SK-N-SH (cell line): ENCODE results near the gene SCN2A. TPM values are rescaled to one million over a fixed set of nuclear protein-coding genes. Genes with fewer than 3 reads are reported as not detected.

Experiments used
- CTCF ChIA-PET: fragments of 300-600, 350-600 bp; formaldehyde crosslinking; extraction: SDS; loops from one replicate; lab custom pipeline; 2021; lab: Yijun Ruan, JAX
- POLR2A ChIA-PET: fragments of 350-600 bp; sonication (Branson Sonifier 250); formaldehyde crosslinking; extraction: SDS; loops from one replicate; lab custom pipeline; 2020; ENCODE audit warnings: antibody characterized with exemption, inconsistent platforms; lab: Yijun Ruan, JAX
- DNase-seq: peaks from one replicate; pipeline ENCODE4 v3.0.0; 2012
- H2AFZ ChIP-seq: fragments of 200-600 bp; sonication (generic); 2 replicates; pipeline ENCODE4 v1.8.1; 2016; ENCODE audit warnings: antibody characterized with exemption, mild to moderate bottlenecking, low read depth
- H3F3A ChIP-seq: fragments of 200-600 bp; sonication (generic); replicated peaks from 2 replicates; pipeline ENCODE3; 2016; ENCODE audit warnings: antibody characterized with exemption, mild to moderate bottlenecking; ENCODE audit not compliant: insufficient read depth
- H3K27ac ChIP-seq, 2 experiments: fragments of 200-500 bp in 1 of 2; fragments of 200-600 bp in 1 of 2; sonication (Bioruptor generic) in 1 of 2; sonication (generic), shearing (Covaris generic) in 1 of 2; 2 replicates each; pipeline versions ENCODE4 v1.5.1 to v1.6.1; 2014 to 2016; ENCODE audit warnings: low read depth in 2 of 2, inconsistent platforms in 1 of 2, low read length in 1 of 2, mild to moderate bottlenecking in 1 of 2, mixed read lengths in 1 of 2
- H3K27me3 ChIP-seq: fragments of 200-600 bp; sonication (generic), shearing (Covaris generic); 2 replicates; pipeline ENCODE4 v1.6.1; 2016; ENCODE audit warnings: mixed run types; ENCODE audit not compliant: insufficient read depth
- H3K36me3 ChIP-seq, 2 experiments: fragments of 200-500 bp in 1 of 2; fragments of 200-600 bp in 1 of 2; sonication (Bioruptor generic) in 1 of 2; sonication (generic) in 1 of 2; replicated peaks in 1 of 2; 2 replicates each; pipeline versions ENCODE3 to v1.5.1; 2014 to 2016; ENCODE audit warnings: low read length in 1 of 2, mild to moderate bottlenecking in 1 of 2; ENCODE audit not compliant: insufficient read depth in 2 of 2, control insufficient read depth in 1 of 2
- H3K4me1 ChIP-seq, 2 experiments: fragments of 200-500 bp in 1 of 2; fragments of 200-600 bp in 1 of 2; sonication (Bioruptor generic) in 1 of 2; sonication (generic), shearing (Covaris generic) in 1 of 2; 2 replicates each; pipeline versions ENCODE4 v1.5.1 to v1.6.1; 2014 to 2016; ENCODE audit warnings: low read depth in 1 of 2, low read length in 1 of 2, mixed run types in 1 of 2; ENCODE audit not compliant: insufficient read depth in 2 of 2, control insufficient read depth in 1 of 2
- H3K4me2 ChIP-seq: fragments of 200-600 bp; sonication (generic), shearing (Covaris generic); 2 replicates; pipeline ENCODE4 v1.6.1; 2017; ENCODE audit warnings: mixed run types
- H3K4me3 ChIP-seq, 2 experiments: fragments of 200-500 bp in 1 of 2; fragments of 200-600 bp in 1 of 2; sonication (Bioruptor generic) in 1 of 2; sonication (generic), shearing (Covaris generic) in 1 of 2; 2 replicates each; pipeline versions ENCODE4 v1.5.1 to v1.8.1; 2014 to 2016; ENCODE audit warnings: low read depth in 2 of 2, inconsistent platforms in 1 of 2, low read length in 1 of 2, mild to moderate bottlenecking in 1 of 2, mixed read lengths in 1 of 2, moderate library complexity in 1 of 2
- H3K79me2 ChIP-seq: fragments of 200-600 bp; sonication (generic); 2 replicates; pipeline ENCODE4 v1.8.1; 2017; ENCODE audit warnings: mild to moderate bottlenecking; ENCODE audit not compliant: insufficient read depth
- H3K9ac ChIP-seq: fragments of 200-600 bp; sonication (generic); 2 replicates; pipeline ENCODE4 v1.6.1; 2017; ENCODE audit warnings: mixed run types
- H3K9me2 ChIP-seq: fragments of 200-600 bp; sonication (generic); 2 replicates; pipeline ENCODE4 v1.6.1; 2017; ENCODE audit warnings: mixed run types
- H3K9me3 ChIP-seq: fragments of 200-600 bp; sonication (generic); 2 replicates; pipeline ENCODE4 v1.6.1; 2017; ENCODE audit warnings: mixed run types, mild to moderate bottlenecking, moderate library complexity
- H4K20me1 ChIP-seq: fragments of 200-600 bp; sonication (generic); 2 replicates; pipeline ENCODE4 v1.6.1; 2017; ENCODE audit warnings: mild to moderate bottlenecking, mixed run types; ENCODE audit not compliant: insufficient read depth
- CHD2 ChIP-seq: fragments of 150-350 bp; IDR thresholded peaks from 2 replicates; pipeline ENCODE4 v1.6.1; 2018; ENCODE audit warnings: low read length; ENCODE audit not compliant: partially characterized antibody
- CTCF ChIP-seq: fragments of 200-600 bp; sonication (generic); IDR thresholded peaks from 2 replicates; pipeline ENCODE4 v1.6.1; 2017; ENCODE audit warnings: antibody characterized with exemption, mild to moderate bottlenecking, moderate library complexity
- ELF1 ChIP-seq: IDR thresholded peaks from 2 replicates; pipeline ENCODE4 v1.4.0; 2012
- EZH2phosphoT487 ChIP-seq: fragments of 200-600 bp; sonication (generic); IDR thresholded peaks from 2 replicates; pipeline ENCODE4 v1.6.1; 2017; ENCODE audit warnings: low read depth, mixed run types, mild to moderate bottlenecking, antibody characterized with exemption, moderate library complexity, borderline replicate concordance
- FOSL2 ChIP-seq: IDR thresholded peaks from 2 replicates; pipeline ENCODE4 v1.4.0; 2012; ENCODE audit warnings: low read depth, mild to moderate bottlenecking, moderate library complexity, borderline replicate concordance
- FOXJ3 ChIP-seq: sonication (generic); formaldehyde crosslinking; IDR thresholded peaks from 2 replicates; pipeline ENCODE4 v1.5.1; 2020; ENCODE audit warnings: mild to moderate bottlenecking, missing genetic modification reagents
- FOXM1 ChIP-seq: IDR thresholded peaks from 2 replicates; pipeline ENCODE4 v1.4.0; 2012; ENCODE audit warnings: low read depth, mild to moderate bottlenecking
- GABPA ChIP-seq: IDR thresholded peaks from 2 replicates; pipeline ENCODE4 v1.4.0; 2012; ENCODE audit warnings: low read depth, mild to moderate bottlenecking
- IRF3 ChIP-seq: fragments of 150-350 bp; IDR thresholded peaks from 2 replicates; pipeline ENCODE4 v1.6.1; 2016; ENCODE audit warnings: mild to moderate bottlenecking, low read depth, low read length
- JUND ChIP-seq: IDR thresholded peaks from 2 replicates; pipeline ENCODE4 v1.4.0; 2012
- MEF2A ChIP-seq: IDR thresholded peaks from 2 replicates; pipeline ENCODE4 v1.4.0; 2012; ENCODE audit warnings: low read depth, borderline replicate concordance
- MXI1 ChIP-seq: IDR thresholded peaks from 2 replicates; pipeline ENCODE4 v1.6.1; 2012; ENCODE audit warnings: mild to moderate bottlenecking, low read depth, low read length, improper control_type of control experiment
- NFIC ChIP-seq: IDR thresholded peaks from 2 replicates; pipeline ENCODE4 v1.4.0; 2012; ENCODE audit warnings: borderline replicate concordance
- PBX3 ChIP-seq: IDR thresholded peaks from 2 replicates; pipeline ENCODE4; 2012
- RAD21 ChIP-seq: IDR thresholded peaks from 2 replicates; pipeline ENCODE4 v1.6.1; 2012; ENCODE audit warnings: mild to moderate bottlenecking, low read length
- RCOR1 ChIP-seq: fragments of 150-350 bp; IDR thresholded peaks from 2 replicates; pipeline ENCODE4 v1.6.1; 2017; ENCODE audit warnings: antibody characterized with exemption, low read length
- RXRA ChIP-seq: IDR thresholded peaks from 2 replicates; pipeline ENCODE4 v1.4.0; 2012; ENCODE audit warnings: low read depth, mild to moderate bottlenecking, borderline replicate concordance
- SIN3A ChIP-seq: IDR thresholded peaks from 2 replicates; pipeline ENCODE4 v1.6.1; 2012; ENCODE audit warnings: low read depth, mild to moderate bottlenecking, low read length, moderate library complexity, borderline replicate concordance
- SMC3 ChIP-seq: IDR thresholded peaks from 2 replicates; pipeline ENCODE4 v1.6.1; 2012; ENCODE audit warnings: low read depth, low read length, improper control_type of control experiment
- TAF1 ChIP-seq: IDR thresholded peaks from 2 replicates; pipeline ENCODE4 v1.6.1; 2012; ENCODE audit warnings: low read depth, mild to moderate bottlenecking, low read length, moderate library complexity, borderline replicate concordance
- TCF12 ChIP-seq: IDR thresholded peaks from 2 replicates; pipeline ENCODE4 v1.4.0; 2012
- TEAD4 ChIP-seq: IDR thresholded peaks from 2 replicates; pipeline ENCODE4 v1.4.0; 2012; ENCODE audit warnings: mild to moderate bottlenecking, borderline replicate concordance; ENCODE audit not compliant: insufficient read depth
- USF1 ChIP-seq: IDR thresholded peaks from 2 replicates; pipeline ENCODE4 v1.4.0; 2012; ENCODE audit warnings: low read depth, borderline replicate concordance
- USF2 ChIP-seq: fragments of 150-350 bp; IDR thresholded peaks from 2 replicates; pipeline ENCODE4 v1.6.1; 2017; ENCODE audit warnings: antibody characterized with exemption, low read length, low read depth, borderline replicate concordance
- YY1 ChIP-seq: IDR thresholded peaks from 2 replicates; pipeline ENCODE4 v1.4.0; 2012; ENCODE audit warnings: low read depth, mild to moderate bottlenecking
- ZBTB33 ChIP-seq: IDR thresholded peaks from 2 replicates; pipeline ENCODE4 v1.4.0; 2012; ENCODE audit warnings: low read depth, borderline replicate concordance
- WGBS: methylation state at CpG from one replicate; pipeline ENCODE4 v1.1.6; 2017; ENCODE audit warnings: low lambda C conversion rate; 5-methylcytosine and 5-hydroxymethylcytosine counted together
- polyA plus RNA-seq, 3 experiments: library from polyadenylated mRNA; depleted of rRNA; stranded (reverse); fragments of >200 nt; gene quantifications; 2 replicates each; pipeline ENCODE4 v1.2.3, GENCODE V29; 2012

Gene SCN2A
- polyA plus RNA-seq, 1 of the 3 experiments (the other 2 are of a cell fraction) = 5.1 TPM

GRCh38 chr2:165203689-165204559 is 35.3 kb upstream of the SCN2A start, which contains the start of gene SCN3A:
Gene SCN3A, minus strand, starts transcription at chr2:165204050. Its CDS starts 27,656 bp downstream, at chr2:165176394.
- Histone ChIP-seq H3K9ac (no peak within 1 kb of the TSS), H4K20me1 (no peaks in the 10 kb centered on the region), H3K36me3 (no peaks in the 10 kb centered on the region), H3K4me1 (no peaks in the 10 kb centered on the region; a peak in 2 of 4 replicates), H3K27me3 (no peaks in the 10 kb centered on the region), H3K4me2 (no peak within 1 kb of the TSS), H3K9me2 (no peaks in the 10 kb centered on the region), H3K79me2 (no peaks in the 10 kb centered on the region), H3F3A (no peaks in the 10 kb centered on the region), H3K9me3 (no peaks in the 10 kb centered on the region), H3K27ac (peak within 1 kb of the TSS in 1 of 2 experiments; percentile 72; a peak in 2 of 4 replicates), H2AFZ (peak within 1 kb of the TSS; percentile 60), H3K4me3 (peak within 1 kb of the TSS; percentile 22 to 40; a peak in 3 of 4 replicates)
- ChIA-PET POLR2A (interaction anchor here (0.6 to 0.8 kb wide), 2 partner anchors 187 to 466 kb away, joined by 3 to 4 read pairs; no protein-coding TSS in a partner anchor), CTCF (interaction anchor here (0.6 to 11.3 kb wide), 57 partner anchors 8 to 1749 kb away, joined by 3 to 300 read pairs (median 4); partner anchors contain the start of gene SCN2A)
- DNase-seq = peak; percentile 25
- 25% methylated on average over 8 of the region's 8 CpGs for WGBS
- TF ChIP-seq FOSL2 = no peak
- TF ChIP-seq MXI1 = peak; percentile 63; the same call in 1 of the 2 replicates
- TF ChIP-seq TCF12 = no peak
- TF ChIP-seq MEF2A = no peak
- TF ChIP-seq RCOR1 = peak; percentile 30; the same call in 1 of the 2 replicates
- TF ChIP-seq TAF1 = no peak
- TF ChIP-seq CHD2 = peak; percentile 44
- no peak for TF ChIP-seq FOXM1
- no peak for TF ChIP-seq YY1
- no peak for TF ChIP-seq IRF3
- no peak for TF ChIP-seq GABPA
- TF ChIP-seq RAD21 = peak; percentile 93
- no peak for TF ChIP-seq EZH2phosphoT487
- peak; percentile 87 for TF ChIP-seq CTCF
- peak; percentile 92 for TF ChIP-seq SMC3
- TF ChIP-seq RXRA = no peak
- TF ChIP-seq JUND = no peak
- no peak for TF ChIP-seq PBX3
- no peak for TF ChIP-seq USF1
- no peak for TF ChIP-seq ELF1
- TF ChIP-seq SIN3A = no peak
- TF ChIP-seq TEAD4 = no peak
- TF ChIP-seq USF2 = no peak
- no peak for TF ChIP-seq NFIC
- no peak for TF ChIP-seq FOXJ3
- no peak for TF ChIP-seq ZBTB33
